ENCODE measurements around the gene TSPAN1.

GRCh38 chr1:46223472-46223943, 48.6 kb downstream of the TSPAN1 start:
- TF ChIP-seq EZH2 (IDR thresholded peaks at IDR 0.05; ENCODE audit: low read depth) (no peak), CTCF (conservative IDR thresholded peaks at IDR 0.05) (peak; percentile 97)
